Effector memory CD8-positive, alpha-beta T cell (primary cell): Measurements from ENCODE around the gene SNAI1.
A peak's percentile ranks its signal among the peaks of the same experiment; 100 is the strongest.
"Not testable (repeated sequence)": the region's sequence is repeated elsewhere in the genome, so short reads cannot be mapped to it uniquely, and the experiment has no call there.

Experiments
- ATAC-seq: fragments of 150-1000 bp; cut with Tn5 transposase; replicated peaks from 2 replicates; pipeline ENCODE4 v1.10.0; 2021; ENCODE audit warnings: mild to moderate bottlenecking, moderate library complexity
- DNase-seq, 3 experiments: peaks; one replicate each; pipeline ENCODE4 v3.0.0; 2021
- H3K27ac Mint-ChIP-seq, 2 donors: one replicate each; pipeline ENCODE4 v1.8.0; 2022; ENCODE audit warnings: mild to moderate bottlenecking in 2 of 2, mixed read lengths in 2 of 2, moderate library complexity in 2 of 2
- H3K27me3 Mint-ChIP-seq, 2 donors: one replicate each; pipeline ENCODE4 v1.8.0; 2022; ENCODE audit warnings: mixed read lengths in 2 of 2
- H3K36me3 Mint-ChIP-seq: one replicate; pipeline ENCODE4 v1.8.0; 2022; ENCODE audit warnings: mild to moderate bottlenecking, moderate library complexity, mixed read lengths; ENCODE audit not compliant: insufficient read depth
- H3K4me1 Mint-ChIP-seq, 2 donors: one replicate each; pipeline ENCODE4 v1.8.0; 2022; ENCODE audit warnings: low read depth in 2 of 2, mixed read lengths in 2 of 2
- H3K4me3 Mint-ChIP-seq, 2 donors: one replicate each; pipeline ENCODE4 v1.8.0; 2022; ENCODE audit warnings: mild to moderate bottlenecking in 2 of 2, mixed read lengths in 2 of 2, moderate library complexity in 2 of 2
- H3K9me3 Mint-ChIP-seq, 2 donors: one replicate each; pipeline ENCODE4 v1.8.0; 2022; ENCODE audit warnings: mixed read lengths in 2 of 2

The SNAI1 gene

DNA sequence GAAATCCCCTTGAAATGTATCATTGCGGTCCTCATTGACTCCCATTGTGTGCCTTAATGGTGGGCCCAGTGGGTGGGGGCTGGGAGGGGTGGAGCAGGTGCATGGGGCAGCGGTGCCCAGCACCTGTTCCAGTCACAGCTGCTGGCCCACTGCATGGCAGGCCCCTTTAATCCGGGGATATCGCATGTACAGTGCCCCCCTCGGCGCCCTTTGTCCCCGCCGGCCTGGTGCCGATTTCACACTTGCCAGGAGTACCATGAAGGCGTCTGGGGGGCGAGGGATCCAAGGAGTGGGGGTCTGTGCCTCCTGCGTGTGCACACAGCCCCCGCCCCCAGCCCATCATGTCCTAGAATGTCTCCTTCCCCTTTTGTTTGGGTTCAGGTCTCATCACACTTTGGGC, 2.8 kb downstream of the SNAI1 start:
- Mint-ChIP-seq H3K9me3 (no peaks in the 10 kb centered on the region), H3K4me1 (peaks cover 13 to 15% of the 10 kb centered on the region in 2 donors), H3K27ac (no peak overlapping the region), H3K27me3 (peaks cover 6 to 33% of the 10 kb centered on the region in 2 donors), H3K4me3 (no peak overlapping the region), H3K36me3 (peaks cover 18% of the 10 kb centered on the region)
- ATAC-seq, result no peak
- DNase-seq, result no peak

DNA sequence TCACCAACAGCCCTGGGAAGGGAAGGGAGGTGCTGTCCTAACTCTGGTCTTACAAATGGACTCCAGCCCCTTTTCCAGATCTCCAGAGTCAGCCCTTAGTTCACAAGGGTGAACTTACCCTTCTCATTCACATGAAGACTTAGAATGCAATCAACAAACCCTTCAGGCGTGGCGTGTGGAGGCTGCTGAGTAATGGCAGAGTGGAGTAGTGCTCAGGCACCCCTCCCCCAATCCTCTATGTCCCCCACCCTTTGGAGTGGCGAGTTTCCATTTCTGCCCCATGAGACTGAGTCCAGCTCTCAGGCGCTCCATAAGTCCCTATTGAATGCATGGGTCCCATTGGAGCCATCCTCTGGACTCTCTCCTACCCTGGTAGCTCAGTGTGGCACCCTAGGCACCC, 3.3 kb downstream of the SNAI1 start:
- ATAC-seq, result no peak
- no peak for DNase-seq
- Mint-ChIP-seq H3K36me3 (peaks cover 18% of the 10 kb centered on the region), H3K4me3 (no peak overlapping the region), H3K27me3 (peaks cover 6 to 37% of the 10 kb centered on the region in 2 donors), H3K9me3 (no peaks in the 10 kb centered on the region), H3K27ac (no peak overlapping the region), H3K4me1 (peaks cover 13 to 15% of the 10 kb centered on the region in 2 donors)

DNA sequence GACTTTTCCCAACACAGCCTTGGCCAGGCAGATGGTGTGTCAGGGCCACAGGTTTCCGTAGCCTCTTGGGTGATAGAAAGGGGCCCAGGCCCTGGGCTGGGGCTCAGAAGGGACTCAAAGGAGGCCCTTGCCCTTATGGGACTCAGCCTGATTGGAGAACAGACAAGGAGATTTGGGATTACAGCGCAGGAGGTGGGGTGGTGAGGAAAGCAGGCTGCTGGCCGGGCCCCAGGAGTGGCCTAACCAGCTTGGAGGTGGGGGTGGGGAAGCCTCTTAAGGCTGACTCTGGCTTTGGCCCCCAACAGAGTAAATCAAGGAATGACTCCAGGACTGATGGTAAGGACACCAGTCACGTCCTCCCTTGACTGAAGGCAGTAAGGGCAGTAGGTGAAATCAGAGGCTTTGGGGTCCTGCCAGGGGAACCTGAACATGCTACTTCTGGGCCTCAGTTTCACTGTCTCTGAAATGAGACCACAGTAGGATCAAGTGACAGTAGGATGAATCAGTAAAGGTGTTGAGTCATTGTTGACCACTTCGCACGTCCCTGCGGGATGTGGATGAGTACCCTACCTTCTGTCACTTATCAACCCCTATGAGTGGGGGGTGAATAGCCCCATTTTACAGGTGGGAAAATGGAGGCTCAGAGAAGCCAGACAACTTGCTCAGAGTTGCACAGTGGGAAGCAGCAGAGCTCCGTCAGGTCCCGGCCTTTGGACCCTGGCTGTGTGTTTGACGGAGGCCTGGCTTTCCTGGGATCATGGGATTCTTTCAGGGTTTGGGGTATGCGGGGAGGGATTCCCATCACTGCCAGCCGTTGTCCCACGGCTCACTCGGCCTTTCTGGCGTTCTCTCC, 4.5 kb downstream of the SNAI1 start:
- no peaks in the 10 kb centered on the region for H3K9me3 Mint-ChIP-seq
- H3K4me1 Mint-ChIP-seq, result peaks cover 8 to 12% of the 10 kb centered on the region in 2 donors
- ATAC-seq (no peak), DNase-seq (no peak)
- H3K27me3 Mint-ChIP-seq, result peaks cover 6 to 39% of the 10 kb centered on the region in 2 donors
- peaks cover 20% of the 10 kb centered on the region for H3K36me3 Mint-ChIP-seq
- no peak overlapping the region for H3K4me3 Mint-ChIP-seq
- H3K27ac Mint-ChIP-seq, result no peak overlapping the region

DNA sequence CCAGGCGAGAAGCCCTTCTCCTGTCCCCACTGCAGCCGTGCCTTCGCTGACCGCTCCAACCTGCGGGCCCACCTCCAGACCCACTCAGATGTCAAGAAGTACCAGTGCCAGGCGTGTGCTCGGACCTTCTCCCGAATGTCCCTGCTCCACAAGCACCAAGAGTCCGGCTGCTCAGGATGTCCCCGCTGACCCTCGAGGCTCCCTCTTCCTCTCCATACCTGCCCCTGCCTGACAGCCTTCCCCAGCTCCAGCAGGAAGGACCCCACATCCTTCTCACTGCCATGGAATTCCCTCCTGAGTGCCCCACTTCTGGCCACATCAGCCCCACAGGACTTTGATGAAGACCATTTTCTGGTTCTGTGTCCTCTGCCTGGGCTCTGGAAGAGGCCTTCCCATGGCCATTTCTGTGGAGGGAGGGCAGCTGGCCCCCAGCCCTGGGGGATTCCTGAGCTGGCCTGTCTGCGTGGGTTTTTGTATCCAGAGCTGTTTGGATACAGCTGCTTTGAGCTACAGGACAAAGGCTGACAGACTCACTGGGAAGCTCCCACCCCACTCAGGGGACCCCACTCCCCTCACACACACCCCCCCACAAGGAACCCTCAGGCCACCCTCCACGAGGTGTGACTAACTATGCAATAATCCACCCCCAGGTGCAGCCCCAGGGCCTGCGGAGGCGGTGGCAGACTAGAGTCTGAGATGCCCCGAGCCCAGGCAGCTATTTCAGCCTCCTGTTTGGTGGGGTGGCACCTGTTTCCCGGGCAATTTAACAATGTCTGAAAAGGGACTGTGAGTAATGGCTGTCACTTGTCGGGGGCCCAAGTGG, 5.3 kb downstream of the SNAI1 start:
- DNase-seq (no peak), ATAC-seq (no peak)
- H3K36me3 Mint-ChIP-seq, result peaks cover 19% of the 10 kb centered on the region
- no peak overlapping the region for H3K4me3 Mint-ChIP-seq
- H3K27ac Mint-ChIP-seq, result no peak overlapping the region
- peaks cover 6 to 7% of the 10 kb centered on the region in 2 donors for H3K4me1 Mint-ChIP-seq
- H3K27me3 Mint-ChIP-seq, result peaks cover 6 to 39% of the 10 kb centered on the region in 2 donors
- H3K9me3 Mint-ChIP-seq, result no peaks in the 10 kb centered on the region

DNA sequence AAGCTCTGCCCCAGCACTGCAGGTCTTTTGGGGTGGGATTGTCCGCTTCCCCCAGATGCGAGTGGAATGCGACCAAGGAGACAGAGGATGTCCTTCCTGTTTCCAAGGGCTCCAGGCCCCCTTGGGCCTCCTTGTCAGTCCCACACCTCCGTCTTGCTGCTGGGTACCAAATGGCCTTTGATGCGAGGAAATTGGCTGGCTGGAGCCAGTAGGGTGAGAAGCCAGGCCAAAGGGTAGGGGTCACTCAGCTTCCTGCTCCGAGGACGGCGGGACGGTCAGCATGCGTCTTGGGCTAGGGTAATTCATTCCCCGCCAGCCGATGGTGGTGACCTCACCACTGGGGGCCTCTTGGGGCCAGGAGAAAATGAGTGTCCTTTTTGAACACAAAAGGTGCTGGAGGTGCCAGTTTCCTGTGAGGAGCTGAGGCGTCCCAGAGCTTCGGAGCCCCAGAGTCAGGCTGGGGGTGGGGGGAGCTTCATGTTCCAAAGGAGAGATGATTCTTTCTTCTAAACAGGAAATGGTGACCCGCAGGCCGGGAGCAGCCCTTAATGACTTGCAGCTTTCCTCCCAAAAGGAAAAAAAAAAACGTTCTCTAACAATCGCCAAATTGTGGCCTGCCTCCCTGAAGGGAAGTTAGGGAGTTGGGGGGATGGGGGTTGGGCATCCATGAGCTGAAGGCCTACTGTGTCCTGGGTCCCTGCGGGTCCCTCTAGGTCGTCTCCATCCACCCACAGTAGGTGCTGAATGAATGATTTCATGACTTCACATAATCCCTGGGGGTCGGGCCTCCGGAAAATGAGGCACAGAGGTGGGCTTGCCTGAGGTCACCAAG, 6.7 kb downstream of the SNAI1 start:
- Mint-ChIP-seq H3K36me3 (peaks cover 15% of the 10 kb centered on the region), H3K9me3 (no peaks in the 10 kb centered on the region), H3K4me3 (no peak overlapping the region), H3K27ac (no peak overlapping the region), H3K4me1 (no peaks in the 10 kb centered on the region), H3K27me3 (peaks cover 6 to 30% of the 10 kb centered on the region in 2 donors)
- DNase-seq (no peak), ATAC-seq (no peak)

DNA sequence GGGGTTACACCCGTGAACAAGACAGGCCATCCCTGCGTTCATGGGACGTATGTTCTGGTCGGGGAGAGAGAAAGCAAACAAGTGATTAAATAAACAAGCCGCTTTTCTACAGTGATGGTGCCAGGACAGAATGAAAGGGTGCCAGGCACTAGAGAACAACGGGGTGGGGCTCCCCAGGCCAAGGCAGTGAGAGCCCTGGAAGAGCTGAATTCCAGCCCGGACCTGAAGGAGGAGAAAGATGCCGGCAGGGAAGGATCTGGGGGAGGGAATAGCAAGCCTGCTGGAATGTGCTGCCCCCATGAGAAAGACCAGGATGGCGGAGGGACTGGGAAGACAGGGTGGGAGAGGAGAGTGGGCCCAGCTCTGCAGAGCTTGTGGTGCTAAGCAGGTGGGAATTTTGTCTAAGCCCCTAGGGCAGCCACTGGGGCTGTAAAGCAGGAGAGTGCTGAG, 7.5 kb downstream of the SNAI1 start:
- DNase-seq, result no peak
- H3K36me3 Mint-ChIP-seq, result peaks cover 19% of the 10 kb centered on the region
- peaks cover 6 to 30% of the 10 kb centered on the region in 2 donors for H3K27me3 Mint-ChIP-seq
- no peaks in the 10 kb centered on the region for H3K4me1 Mint-ChIP-seq
- no peak overlapping the region for H3K4me3 Mint-ChIP-seq
- H3K9me3 Mint-ChIP-seq, result no peaks in the 10 kb centered on the region
- ATAC-seq, result no peak
- no peak overlapping the region for H3K27ac Mint-ChIP-seq

DNA sequence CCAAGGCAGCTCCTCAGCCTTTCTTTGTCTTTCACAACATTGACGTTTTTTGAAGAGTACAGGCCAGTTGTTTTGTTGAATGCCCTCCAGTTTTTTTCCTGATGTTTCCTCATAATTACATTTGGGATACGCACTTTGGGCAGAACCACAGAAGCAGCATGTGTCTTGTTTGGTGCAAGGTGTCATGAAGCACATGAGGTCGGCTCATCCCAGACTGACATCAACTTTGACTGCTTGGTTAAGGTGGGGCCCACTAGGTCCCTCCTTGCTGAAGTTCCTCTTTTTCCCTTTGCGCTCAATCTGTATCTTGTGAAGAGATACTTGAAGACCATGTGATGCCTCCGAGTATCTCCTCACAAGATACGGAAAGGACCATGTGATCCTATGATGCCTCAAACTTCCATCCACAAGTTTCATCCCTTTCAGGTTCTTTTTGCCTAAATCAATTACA, 10.5 kb downstream of the SNAI1 start:
- H3K4me3 Mint-ChIP-seq, result no peak overlapping the region
- H3K4me1 Mint-ChIP-seq, result no peaks in the 10 kb centered on the region
- DNase-seq (no peak), ATAC-seq (peak; percentile 21)
- no peaks in the 10 kb centered on the region for H3K9me3 Mint-ChIP-seq
- H3K27me3 Mint-ChIP-seq, result peaks cover 27 to 49% of the 10 kb centered on the region in 2 donors
- peaks cover 16% of the 10 kb centered on the region for H3K36me3 Mint-ChIP-seq
- H3K27ac Mint-ChIP-seq, result no peak overlapping the region

DNA sequence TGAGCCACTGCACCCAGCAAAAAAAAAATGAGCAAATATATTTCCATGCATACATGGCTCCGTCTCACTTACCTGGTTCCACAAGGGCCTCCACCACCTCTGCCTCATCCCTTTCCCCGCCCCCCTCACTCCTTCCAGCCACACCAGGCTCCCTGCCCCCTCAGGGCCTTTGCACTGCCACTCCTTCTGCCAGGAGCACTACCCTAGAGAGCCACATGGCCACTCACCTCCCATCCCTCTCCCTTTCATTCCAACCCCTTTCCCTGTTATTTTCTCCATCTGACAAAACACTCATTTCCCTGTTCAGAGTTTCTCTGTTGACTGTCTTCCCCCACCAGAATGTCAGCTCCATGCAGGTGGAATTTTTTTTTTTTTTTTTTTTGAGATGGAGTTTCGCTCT, 12.8 kb downstream of the SNAI1 start:
- no peaks in the 10 kb centered on the region for H3K4me1 Mint-ChIP-seq
- no peaks in the 10 kb centered on the region for H3K9me3 Mint-ChIP-seq
- peaks cover 24 to 40% of the 10 kb centered on the region in 2 donors for H3K27me3 Mint-ChIP-seq
- ATAC-seq (no peak), DNase-seq (no peak)
- no peak overlapping the region for H3K4me3 Mint-ChIP-seq
- peaks cover 12% of the 10 kb centered on the region for H3K36me3 Mint-ChIP-seq
- no peak overlapping the region for H3K27ac Mint-ChIP-seq

DNA sequence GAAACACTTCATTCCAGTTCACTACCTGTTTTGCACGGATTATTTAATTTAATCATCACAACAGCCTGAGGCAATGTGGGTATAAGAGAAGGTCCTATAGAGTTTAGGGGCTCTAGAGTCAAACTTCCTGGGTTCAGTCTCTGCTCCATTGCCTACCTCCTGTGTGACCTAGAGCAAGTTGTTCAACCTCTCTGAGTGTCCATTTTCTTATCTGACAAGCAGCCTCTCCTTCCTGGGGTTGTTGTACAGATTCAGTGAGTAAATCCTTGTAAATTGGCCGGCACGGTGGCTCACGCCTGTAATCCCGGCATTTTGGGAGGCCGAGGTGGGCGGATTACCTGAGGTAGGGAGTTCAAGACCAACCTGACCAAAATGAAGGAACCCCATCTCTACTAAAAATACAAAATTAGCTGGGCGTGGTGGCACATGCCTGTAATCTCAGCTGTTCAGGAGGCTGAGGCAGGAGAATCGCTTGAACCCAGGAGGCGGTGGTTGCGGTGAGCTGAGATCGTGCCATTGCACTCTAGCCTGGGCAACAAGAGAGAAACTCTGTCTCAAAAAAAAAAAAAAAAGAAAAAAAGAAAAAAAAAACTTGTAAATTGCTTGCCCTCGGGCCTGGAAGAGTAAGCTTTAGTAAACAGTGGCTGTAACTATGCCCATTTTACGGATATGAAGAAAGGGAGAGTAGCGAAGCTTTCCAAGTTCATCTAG, 15.9 kb downstream of the SNAI1 start:
- not testable (repeated sequence) for H3K9me3 Mint-ChIP-seq, H3K4me3 Mint-ChIP-seq, ATAC-seq, H3K27ac Mint-ChIP-seq, H3K4me1 Mint-ChIP-seq, H3K36me3 Mint-ChIP-seq, DNase-seq
- peaks cover 33 to 47% of the 10 kb centered on the region in 2 donors for H3K27me3 Mint-ChIP-seq

DNA sequence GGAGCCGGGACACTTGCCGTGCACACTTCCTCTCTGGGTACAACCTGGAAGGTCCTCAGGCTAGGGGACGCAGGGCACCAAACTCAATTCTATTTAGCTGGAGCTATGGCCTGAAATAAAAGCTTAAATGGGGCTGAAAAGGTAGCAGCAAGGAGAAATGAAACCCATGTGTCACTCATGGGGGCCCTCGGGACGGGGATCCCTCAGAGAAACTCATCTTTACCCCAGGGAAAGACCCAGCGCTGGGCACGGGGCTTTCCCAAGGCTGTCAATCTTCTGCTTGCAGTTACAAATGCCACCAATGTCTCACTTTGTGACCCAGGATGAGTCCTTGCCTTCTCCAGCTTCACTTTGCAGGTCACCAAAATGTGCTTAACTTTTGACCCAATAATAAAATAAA, 16.5 kb downstream of the SNAI1 start:
- Mint-ChIP-seq H3K4me3 (no peak overlapping the region), H3K27me3 (peaks cover 33 to 49% of the 10 kb centered on the region in 2 donors), H3K36me3 (peaks cover 6% of the 10 kb centered on the region), H3K4me1 (no peaks in the 10 kb centered on the region), H3K27ac (no peak overlapping the region), H3K9me3 (no peaks in the 10 kb centered on the region)
- peak; percentile 35 for ATAC-seq
- no peak for DNase-seq

DNA sequence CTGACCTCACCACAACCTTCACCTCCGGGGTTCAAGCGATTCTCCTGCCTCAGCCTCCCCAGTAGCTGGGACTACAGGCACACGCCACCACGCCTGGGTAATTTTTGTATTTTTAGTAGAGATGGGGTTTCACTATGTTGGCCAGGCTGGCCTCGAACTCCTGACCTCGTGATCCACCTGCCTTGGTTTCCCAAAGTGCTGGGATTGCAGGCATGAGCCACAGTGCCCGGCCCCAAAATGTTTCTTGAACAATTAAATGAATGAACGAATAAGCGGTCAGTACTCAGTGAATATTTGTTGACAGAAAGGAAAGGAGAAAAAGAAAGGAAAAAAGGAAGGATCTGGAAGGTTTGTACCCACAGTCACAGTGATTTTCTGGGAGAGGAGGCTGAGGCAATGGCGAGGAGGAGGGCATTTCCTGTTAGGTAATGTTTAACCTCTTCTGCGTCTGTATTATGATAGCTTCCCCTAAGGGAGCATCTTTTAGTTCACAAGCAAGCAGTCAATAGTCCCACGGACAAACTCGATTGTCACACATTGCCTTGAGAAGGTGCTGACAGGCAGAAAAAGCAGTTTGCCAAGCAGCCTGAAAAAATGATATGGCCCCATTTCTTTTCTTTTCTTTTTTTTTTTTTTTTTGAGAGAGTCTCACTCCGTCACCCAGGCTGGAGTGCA, 17.9 kb downstream of the SNAI1 start:
- H3K4me3 Mint-ChIP-seq, H3K27ac Mint-ChIP-seq, H3K9me3 Mint-ChIP-seq, DNase-seq, H3K4me1 Mint-ChIP-seq, ATAC-seq, H3K36me3 Mint-ChIP-seq: not testable (repeated sequence)
- H3K27me3 Mint-ChIP-seq, result peaks cover 41 to 59% of the 10 kb centered on the region in 2 donors

DNA sequence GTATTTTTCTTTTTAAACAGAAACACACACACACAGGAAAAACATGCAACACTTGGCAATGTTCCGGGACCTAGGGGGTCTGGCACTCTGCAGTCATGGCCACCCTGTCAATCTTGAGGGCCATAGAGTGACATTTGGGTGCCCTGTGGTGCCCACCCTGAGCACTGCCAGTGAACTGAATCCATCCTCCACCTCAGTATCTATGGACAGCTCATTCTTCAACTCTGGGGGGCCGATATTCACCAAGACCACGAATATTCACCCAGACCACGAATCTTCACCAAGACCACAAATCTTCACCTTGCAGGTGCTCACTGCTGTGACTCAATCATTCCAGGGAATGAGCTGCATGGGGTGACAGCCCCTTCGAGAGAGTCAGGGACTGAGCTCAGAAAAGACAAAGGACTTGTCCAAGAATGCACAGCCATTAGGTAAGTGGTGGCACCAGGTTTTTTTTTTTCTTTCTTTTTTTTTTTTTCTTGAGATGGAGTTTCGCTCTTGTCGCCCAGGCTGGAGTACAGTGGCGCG, 19.1 kb downstream of the SNAI1 start:
- H3K4me3 Mint-ChIP-seq, result no peak overlapping the region
- no peak overlapping the region for H3K27ac Mint-ChIP-seq
- ATAC-seq, result no peak
- H3K36me3 Mint-ChIP-seq, result no peaks in the 10 kb centered on the region
- no peak for DNase-seq
- peaks cover 0 to 3% of the 10 kb centered on the region in 2 donors for H3K4me1 Mint-ChIP-seq
- peaks cover 36 to 55% of the 10 kb centered on the region in 2 donors for H3K27me3 Mint-ChIP-seq
- H3K9me3 Mint-ChIP-seq, result no peaks in the 10 kb centered on the region
